HL-60 (cell line): ENCODE results near the gene PHLDA2.

ENCODE experiments used
- DNase-seq, 2 experiments: peaks; one replicate each; pipeline ENCODE4 v3.0.0-alpha.2; 2010 to 2020; ENCODE audit warnings: low read depth in 1 of 2, low spot score in 1 of 2
- H3K27ac ChIP-seq: fragments of 250-450 bp; sonication (Bioruptor Pico); replicated peaks from 2 replicates; pipeline ENCODE4 v1.5.1; 2020; ENCODE audit warnings: mild to moderate bottlenecking, moderate library complexity
- H3K27me3 ChIP-seq: fragments of 250-450 bp; sonication (Bioruptor Pico); 2 replicates; pipeline ENCODE4 v1.5.1; 2021; ENCODE audit warnings: mild to moderate bottlenecking, moderate library complexity; ENCODE audit not compliant: insufficient read depth, poor library complexity, severe bottlenecking
- H3K4me3 ChIP-seq: replicated peaks from 2 replicates; pipeline ENCODE4 v1.5.1; 2011; ENCODE audit warnings: mild to moderate bottlenecking, control low read depth, low read length; ENCODE audit not compliant: insufficient read depth
- GABPA ChIP-seq: IDR thresholded peaks from 2 replicates; pipeline ENCODE4 v1.6.1; 2012; ENCODE audit warnings: low read depth
- POLR2AphosphoS5 ChIP-seq: IDR thresholded peaks from 2 replicates; pipeline ENCODE4 v1.6.1; 2012; ENCODE audit warnings: low read depth
- SPI1 ChIP-seq: IDR thresholded peaks from 2 replicates; pipeline ENCODE4 v1.6.1; 2012; ENCODE audit warnings: low read depth, mild to moderate bottlenecking, borderline replicate concordance
- TF ChIP-seq, protein P1 (sequence below): IDR thresholded peaks from one replicate; pipeline ENCODE4 v1.5.1; 2011; ENCODE audit warnings: low read length, control low read depth, inconsistent platforms; ENCODE audit not compliant: insufficient read depth
- TF ChIP-seq, protein P2 (sequence below): IDR thresholded peaks from 2 replicates; pipeline ENCODE4 v1.6.1; 2012; ENCODE audit warnings: low read depth; ENCODE audit not compliant: insufficient replicate concordance

The PHLDA2 gene

DNA sequence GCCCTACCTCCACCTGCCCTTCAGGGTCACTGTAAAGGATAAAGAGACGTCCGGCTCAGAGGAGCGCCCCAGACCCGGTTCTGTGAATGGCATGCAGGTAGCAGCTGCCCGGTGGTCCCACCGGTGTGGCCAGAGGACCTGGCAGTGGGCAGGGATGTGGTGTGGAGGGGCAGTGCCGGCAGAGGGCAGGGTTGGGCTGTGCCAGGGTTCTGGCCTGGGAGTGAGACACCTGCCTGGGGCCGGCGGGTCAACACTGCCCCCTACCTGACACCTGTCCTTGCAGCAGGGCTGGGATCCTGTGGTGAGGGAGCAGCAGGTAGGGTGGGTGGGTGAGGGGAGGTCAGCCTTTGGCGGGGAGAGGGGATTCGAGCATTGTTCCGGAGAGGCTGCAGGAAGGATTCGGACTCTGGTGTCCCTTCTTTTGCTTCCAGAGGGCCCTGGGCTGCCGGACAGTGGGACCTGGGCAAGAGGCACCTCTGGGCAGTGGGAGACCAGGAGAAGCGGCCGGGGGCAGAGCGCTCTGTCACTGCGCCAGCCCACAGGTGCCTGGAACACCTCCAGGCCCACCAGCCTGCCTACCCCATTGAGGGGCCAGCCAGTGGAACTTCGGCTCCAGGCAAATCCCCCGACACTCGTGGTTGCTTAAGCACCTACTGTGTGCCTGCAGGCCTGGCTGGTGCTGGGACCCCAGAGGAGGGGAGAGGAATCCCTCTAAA lies 1.6 kb upstream of the PHLDA2 start:
- H3K4me3 ChIP-seq: peak overlapping the region; percentile 48
- peaks cover 31% of the 10 kb centered on the region for H3K27me3 ChIP-seq
- TF ChIP-seq, protein P1, sequence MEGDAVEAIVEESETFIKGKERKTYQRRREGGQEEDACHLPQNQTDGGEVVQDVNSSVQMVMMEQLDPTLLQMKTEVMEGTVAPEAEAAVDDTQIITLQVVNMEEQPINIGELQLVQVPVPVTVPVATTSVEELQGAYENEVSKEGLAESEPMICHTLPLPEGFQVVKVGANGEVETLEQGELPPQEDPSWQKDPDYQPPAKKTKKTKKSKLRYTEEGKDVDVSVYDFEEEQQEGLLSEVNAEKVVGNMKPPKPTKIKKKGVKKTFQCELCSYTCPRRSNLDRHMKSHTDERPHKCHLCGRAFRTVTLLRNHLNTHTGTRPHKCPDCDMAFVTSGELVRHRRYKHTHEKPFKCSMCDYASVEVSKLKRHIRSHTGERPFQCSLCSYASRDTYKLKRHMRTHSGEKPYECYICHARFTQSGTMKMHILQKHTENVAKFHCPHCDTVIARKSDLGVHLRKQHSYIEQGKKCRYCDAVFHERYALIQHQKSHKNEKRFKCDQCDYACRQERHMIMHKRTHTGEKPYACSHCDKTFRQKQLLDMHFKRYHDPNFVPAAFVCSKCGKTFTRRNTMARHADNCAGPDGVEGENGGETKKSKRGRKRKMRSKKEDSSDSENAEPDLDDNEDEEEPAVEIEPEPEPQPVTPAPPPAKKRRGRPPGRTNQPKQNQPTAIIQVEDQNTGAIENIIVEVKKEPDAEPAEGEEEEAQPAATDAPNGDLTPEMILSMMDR: peak; percentile 53
- TF ChIP-seq, protein P2, sequence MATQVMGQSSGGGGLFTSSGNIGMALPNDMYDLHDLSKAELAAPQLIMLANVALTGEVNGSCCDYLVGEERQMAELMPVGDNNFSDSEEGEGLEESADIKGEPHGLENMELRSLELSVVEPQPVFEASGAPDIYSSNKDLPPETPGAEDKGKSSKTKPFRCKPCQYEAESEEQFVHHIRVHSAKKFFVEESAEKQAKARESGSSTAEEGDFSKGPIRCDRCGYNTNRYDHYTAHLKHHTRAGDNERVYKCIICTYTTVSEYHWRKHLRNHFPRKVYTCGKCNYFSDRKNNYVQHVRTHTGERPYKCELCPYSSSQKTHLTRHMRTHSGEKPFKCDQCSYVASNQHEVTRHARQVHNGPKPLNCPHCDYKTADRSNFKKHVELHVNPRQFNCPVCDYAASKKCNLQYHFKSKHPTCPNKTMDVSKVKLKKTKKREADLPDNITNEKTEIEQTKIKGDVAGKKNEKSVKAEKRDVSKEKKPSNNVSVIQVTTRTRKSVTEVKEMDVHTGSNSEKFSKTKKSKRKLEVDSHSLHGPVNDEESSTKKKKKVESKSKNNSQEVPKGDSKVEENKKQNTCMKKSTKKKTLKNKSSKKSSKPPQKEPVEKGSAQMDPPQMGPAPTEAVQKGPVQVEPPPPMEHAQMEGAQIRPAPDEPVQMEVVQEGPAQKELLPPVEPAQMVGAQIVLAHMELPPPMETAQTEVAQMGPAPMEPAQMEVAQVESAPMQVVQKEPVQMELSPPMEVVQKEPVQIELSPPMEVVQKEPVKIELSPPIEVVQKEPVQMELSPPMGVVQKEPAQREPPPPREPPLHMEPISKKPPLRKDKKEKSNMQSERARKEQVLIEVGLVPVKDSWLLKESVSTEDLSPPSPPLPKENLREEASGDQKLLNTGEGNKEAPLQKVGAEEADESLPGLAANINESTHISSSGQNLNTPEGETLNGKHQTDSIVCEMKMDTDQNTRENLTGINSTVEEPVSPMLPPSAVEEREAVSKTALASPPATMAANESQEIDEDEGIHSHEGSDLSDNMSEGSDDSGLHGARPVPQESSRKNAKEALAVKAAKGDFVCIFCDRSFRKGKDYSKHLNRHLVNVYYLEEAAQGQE: no peak
- no peak for TF ChIP-seq POLR2AphosphoS5
- TF ChIP-seq SPI1: no peak
- no peak for TF ChIP-seq GABPA
- DNase-seq: peak; percentile 38 to 55
- no peak overlapping the region for H3K27ac ChIP-seq

DNA sequence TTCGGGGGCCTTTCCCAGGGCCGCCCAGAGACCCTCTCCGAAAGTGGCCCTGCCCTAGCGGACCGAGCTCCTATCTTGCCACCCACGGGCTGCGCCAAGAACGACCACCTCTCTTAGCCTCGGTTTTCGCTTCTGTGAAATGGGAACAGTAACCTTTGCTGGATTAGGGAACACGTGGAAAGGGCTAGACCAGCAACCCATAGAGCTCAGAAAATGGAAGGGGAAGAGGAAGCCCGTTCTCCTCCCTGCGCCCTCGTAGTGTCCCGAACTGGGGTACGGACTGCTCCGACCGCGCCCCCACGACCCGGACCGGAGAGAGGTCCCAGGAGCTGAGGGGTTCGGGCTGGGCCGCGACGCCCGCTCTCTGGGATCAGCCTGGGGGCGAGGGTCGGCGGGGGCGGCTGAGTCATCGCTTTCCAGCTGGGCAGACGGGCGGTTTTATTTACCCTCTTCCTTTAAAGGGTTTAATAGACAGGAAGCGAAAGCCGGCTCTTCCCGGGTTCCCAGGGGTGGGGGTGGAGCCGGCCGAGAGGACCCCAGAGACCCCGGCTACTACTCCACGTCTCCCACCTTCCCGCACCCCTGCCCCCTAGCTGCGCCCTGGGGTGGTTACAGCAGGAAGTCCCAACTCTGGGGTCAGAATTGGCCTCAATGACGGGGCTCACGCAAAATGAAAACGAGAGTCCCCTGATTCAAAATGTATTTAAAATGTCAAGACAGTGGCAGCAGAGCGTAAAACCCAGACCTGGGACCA lies 907 bp upstream of the PHLDA2 start:
- DNase-seq: peak; percentile 23 to 37
- Histone ChIP-seq H3K27ac (no peak overlapping the region), H3K4me3 (peak overlapping the region; percentile 48), H3K27me3 (peaks cover 31% of the 10 kb centered on the region)
- TF ChIP-seq, protein P1: peak; percentile 26
- TF ChIP-seq SPI1: no peak; the same call in 1 of the 2 replicates

DNA sequence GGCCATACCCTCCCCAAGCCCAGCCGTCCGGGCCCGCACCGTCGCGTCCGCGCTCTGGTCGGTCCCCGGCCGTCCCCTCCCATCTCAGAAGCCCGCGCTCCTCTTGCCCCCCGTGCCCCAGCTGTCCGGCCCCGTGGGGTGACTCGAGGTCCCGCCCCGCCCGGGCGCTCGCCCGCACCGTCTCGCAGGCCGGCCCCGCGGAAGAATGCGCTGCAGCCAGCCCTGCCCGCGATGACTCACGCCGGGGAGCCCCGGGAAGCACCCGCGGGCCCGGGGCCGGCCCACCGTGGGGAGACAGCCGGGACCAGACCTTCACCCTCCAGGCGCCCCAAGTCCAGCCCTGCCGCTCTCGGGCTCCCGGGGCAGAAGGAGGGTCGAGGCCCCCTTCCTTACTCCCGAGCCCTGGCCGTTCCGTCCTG lies 320 bp upstream of the PHLDA2 start:
- TF ChIP-seq GABPA: no peak
- no peak for TF ChIP-seq POLR2AphosphoS5
- TF ChIP-seq, protein P1: no peak
- Histone ChIP-seq H3K27me3 (peaks cover 31% of the 10 kb centered on the region), H3K27ac (no peak overlapping the region), H3K4me3 (peak overlapping the region; percentile 48)
- DNase-seq: peak in 1 of 2 experiments; percentile 26

DNA sequence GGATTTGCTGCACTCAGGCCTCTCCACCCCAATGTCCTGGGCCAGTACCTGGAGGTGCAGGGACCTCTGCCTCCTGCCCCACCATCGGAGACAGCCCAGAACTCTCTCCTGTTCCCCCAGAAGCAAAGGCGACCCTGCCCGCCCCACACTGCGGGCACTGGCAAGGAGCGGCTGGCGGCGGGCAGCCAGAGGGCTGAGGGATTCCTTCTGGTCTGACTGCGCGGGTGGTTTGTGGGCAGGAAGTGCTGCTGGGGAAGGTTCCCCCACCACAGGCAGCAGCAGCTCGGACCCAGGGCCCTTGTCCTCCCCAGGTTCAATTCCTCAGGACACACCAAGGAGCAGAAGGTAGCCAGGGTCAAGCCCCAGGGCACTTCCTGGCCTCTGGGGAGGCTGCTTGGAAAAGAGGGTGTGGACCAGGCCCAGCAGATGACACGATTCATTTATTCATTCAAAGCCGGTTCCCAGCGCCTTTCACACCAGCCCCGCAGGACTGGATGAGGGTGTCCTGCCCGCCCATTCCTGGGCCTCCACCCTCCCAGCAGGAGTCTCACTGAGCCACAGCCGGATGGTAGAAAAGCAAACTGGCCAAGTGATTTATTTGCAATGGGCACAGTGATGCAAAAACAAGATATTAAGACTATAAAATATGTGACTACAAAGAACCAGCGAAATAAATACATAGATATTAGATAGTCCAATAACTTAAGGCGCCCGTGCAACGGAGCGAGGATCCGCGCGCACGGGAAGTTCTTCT lies 1.2 kb downstream of the PHLDA2 start:
- peak in 1 of 2 experiments; percentile 18 for DNase-seq
- peak overlapping the region; percentile 39 for H3K4me3 ChIP-seq
- TF ChIP-seq, protein P1: no peak
- TF ChIP-seq, protein P2: no peak
- TF ChIP-seq GABPA: no peak
- no peak for TF ChIP-seq SPI1
- H3K27ac ChIP-seq: no peak overlapping the region
- H3K27me3 ChIP-seq: peaks cover 31% of the 10 kb centered on the region
